Brain microvascular endothelial cell (primary cell): ENCODE results near the gene KIRREL2.

ENCODE experiments used
- DNase-seq: peaks from one replicate; pipeline ENCODE4 v3.0.0-alpha.2; 2020
- H3K27ac ChIP-seq: fragments of 250-450 bp; sonication (Bioruptor Pico); 2 replicates; pipeline ENCODE4 v1.5.1; 2020; ENCODE audit warnings: mild to moderate bottlenecking, moderate library complexity
- H3K27me3 ChIP-seq: fragments of 250-450 bp; sonication (Bioruptor Pico); replicated peaks from 2 replicates; pipeline ENCODE4 v1.5.1; 2020; ENCODE audit warnings: mild to moderate bottlenecking
- H3K36me3 ChIP-seq: fragments of 250-450 bp; sonication (Bioruptor Pico); replicated peaks from 2 replicates; pipeline ENCODE4 v1.5.1; 2020; ENCODE audit warnings: mild to moderate bottlenecking
- H3K4me3 ChIP-seq: 2 replicates; pipeline ENCODE4 v1.5.1; 2011; ENCODE audit warnings: low read depth, mild to moderate bottlenecking, control low read depth, low read length, moderate library complexity
- CTCF ChIP-seq: IDR thresholded peaks from 2 replicates; pipeline ENCODE4 v1.5.1; 2011; ENCODE audit warnings: low read depth, mild to moderate bottlenecking, moderate library complexity, low read length, control low read depth, inconsistent platforms; ENCODE audit errors: missing control alignments
- in situ Hi-C: cut with HindIII; loops from 2 replicates; pipeline ENCODE4 v1.10.0; 2017; ENCODE audit warnings: low sequenced_read_pairs, low pct_ligation_motif_present

KIRREL2 gene

GRCh38 chr19:35882114-35882832 is 25.6 kb downstream of the KIRREL2 start:
- in situ Hi-C loops = no loop called here
- TF ChIP-seq CTCF = peak; percentile 52
- Histone ChIP-seq H3K27me3 (no peaks in the 10 kb centered on the region), H3K36me3 (no peaks in the 10 kb centered on the region), H3K4me3 (no peak overlapping the region), H3K27ac (no peak overlapping the region)
- peak; percentile 76 for DNase-seq

DNA sequence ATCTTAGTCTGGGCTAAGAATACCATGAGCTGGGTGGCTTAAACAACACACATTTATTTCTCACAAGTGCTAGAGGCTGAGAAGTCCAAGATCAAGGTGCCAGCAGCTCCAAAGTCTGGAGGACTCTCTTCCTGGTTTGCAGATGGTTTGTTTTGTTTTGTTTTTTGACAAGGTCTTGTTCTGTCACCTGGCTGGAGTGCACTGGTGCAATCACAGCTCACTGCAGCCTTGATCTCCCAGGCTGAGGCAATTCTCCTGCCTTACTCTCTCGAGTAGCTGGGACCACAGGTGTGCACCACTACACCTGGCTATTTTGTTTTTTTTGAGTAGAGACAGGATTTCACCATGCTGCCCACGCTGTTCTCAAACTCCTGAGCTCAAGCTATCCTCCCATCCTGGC is 27.2 kb downstream of the KIRREL2 start:
- no peak for DNase-seq
- H3K27me3 ChIP-seq = no peaks in the 10 kb centered on the region
- in situ Hi-C loops = no loop called here
- no peak overlapping the region for H3K27ac ChIP-seq
- TF ChIP-seq CTCF = no peak
- no peak overlapping the region for H3K4me3 ChIP-seq
- peaks cover 12% of the 10 kb centered on the region for H3K36me3 ChIP-seq

DNA sequence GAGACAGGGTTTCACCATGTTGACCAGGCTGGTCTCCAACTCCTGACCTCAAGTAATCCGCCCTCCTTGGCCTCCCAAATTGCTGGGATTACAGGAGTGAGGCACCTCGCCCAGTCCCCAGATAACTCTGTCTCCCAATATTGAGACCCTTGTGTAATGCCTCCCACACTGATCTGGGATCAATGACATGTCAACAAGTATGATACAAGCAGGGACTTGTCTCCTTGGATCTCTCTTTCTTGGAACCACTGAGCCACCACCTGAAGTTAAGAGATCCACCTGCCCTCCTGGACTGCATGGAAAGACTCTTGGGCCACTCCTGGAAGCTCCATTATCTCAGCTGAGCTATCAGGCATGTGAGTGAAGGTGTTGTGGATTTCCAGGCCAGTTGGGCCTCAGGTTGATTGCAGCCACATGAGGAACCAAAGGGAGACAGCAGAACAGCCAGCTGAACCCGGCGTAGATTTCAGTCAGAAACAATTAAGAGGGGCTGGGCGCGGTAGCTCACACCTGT is 28.6 kb downstream of the KIRREL2 start:
- DNase-seq = no peak
- no peaks in the 10 kb centered on the region for H3K27me3 ChIP-seq
- in situ Hi-C loops = no loop called here
- no peak overlapping the region for H3K4me3 ChIP-seq
- H3K27ac ChIP-seq = no peak overlapping the region
- no peak for TF ChIP-seq CTCF
- H3K36me3 ChIP-seq = peaks cover 21% of the 10 kb centered on the region

GRCh38 chr19:35885904-35886303 is 29.2 kb downstream of the KIRREL2 start:
- no peak overlapping the region for H3K27ac ChIP-seq
- peaks cover 21% of the 10 kb centered on the region for H3K36me3 ChIP-seq
- H3K4me3 ChIP-seq = no peak overlapping the region
- DNase-seq = no peak
- in situ Hi-C loops = no loop called here
- TF ChIP-seq CTCF = no peak
- no peaks in the 10 kb centered on the region for H3K27me3 ChIP-seq

DNA sequence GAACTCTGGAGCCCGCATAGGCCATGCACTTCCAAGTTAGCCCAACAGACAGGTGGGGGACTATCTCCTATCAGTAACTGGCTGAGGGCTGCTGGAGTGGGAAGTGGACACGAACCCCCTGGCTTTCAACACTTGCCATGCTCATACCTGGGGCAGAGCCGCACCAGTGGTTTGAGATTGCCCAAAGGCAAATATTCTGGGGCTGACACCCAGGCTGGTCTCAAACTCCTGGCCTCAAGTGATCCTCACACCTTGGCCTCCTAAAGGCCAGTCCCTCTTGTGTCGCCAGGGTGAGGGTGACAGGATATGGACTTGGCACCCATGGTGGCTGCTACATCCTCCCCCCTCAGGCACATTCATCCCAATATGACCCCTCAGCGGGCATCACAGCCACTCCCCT is 30.5 kb downstream of the KIRREL2 start:
- in situ Hi-C loops = no loop called here
- TF ChIP-seq CTCF = no peak
- H3K27ac ChIP-seq = no peak overlapping the region
- no peaks in the 10 kb centered on the region for H3K27me3 ChIP-seq
- H3K4me3 ChIP-seq = no peak overlapping the region
- H3K36me3 ChIP-seq = peaks cover 21% of the 10 kb centered on the region
- no peak for DNase-seq

GRCh38 chr19:35888398-35888797 is 31.7 kb downstream of the KIRREL2 start:
- DNase-seq = no peak

More at GRCh38 chr19:35888398-35888797, 31.7 kb downstream of the KIRREL2 start:
- Histone ChIP-seq H3K4me3 (no peak overlapping the region), H3K27me3 (no peaks in the 10 kb centered on the region), H3K27ac (no peak overlapping the region), H3K36me3 (peaks cover 27% of the 10 kb centered on the region)
- no peak for TF ChIP-seq CTCF
- in situ Hi-C loops = no loop called here
